H1 (cell line): ENCODE results near the gene RAB11A. TPM values are rescaled to one million over a fixed set of nuclear protein-coding genes. Genes with fewer than 3 reads are reported as not detected.

Source experiments
- ATF3 ChIP-seq: IDR thresholded peaks from 2 replicates; pipeline ENCODE4 v1.6.1; 2011; ENCODE audit warnings: low read depth, mild to moderate bottlenecking, low read length; ENCODE audit not compliant: insufficient read depth
- BCL11A ChIP-seq, 2 experiments: IDR thresholded peaks; one replicate each; pipeline ENCODE4 v1.6.1; 2011; ENCODE audit warnings: low read depth in 2 of 2, low read length in 2 of 2, mild to moderate bottlenecking in 2 of 2
- CHD7 ChIP-seq: fragments of 300-600 bp; sonication (generic); IDR thresholded peaks from 2 replicates; pipeline ENCODE4 v1.7.1; 2012; ENCODE audit warnings: low read length, moderate library complexity, mild to moderate bottlenecking, inconsistent platforms; ENCODE audit not compliant: insufficient replicate concordance
- EP300 ChIP-seq, 2 experiments: IDR thresholded peaks; 1 replicate in 1 of 2; 2 replicates in 1 of 2; pipeline ENCODE4 v1.6.1; 2011 to 2012; ENCODE audit warnings: low read depth in 2 of 2, low read length in 2 of 2, mild to moderate bottlenecking in 2 of 2, borderline replicate concordance in 1 of 2, inconsistent platforms in 1 of 2, moderate library complexity in 1 of 2
- RFX5 ChIP-seq: IDR thresholded peaks from 2 replicates; pipeline ENCODE4 v1.6.1; 2011; ENCODE audit warnings: low read depth, low read length, improper control_type of control experiment, borderline replicate concordance
- TAF1 ChIP-seq: IDR thresholded peaks from 2 replicates; pipeline ENCODE4 v1.6.1; 2011; ENCODE audit warnings: mild to moderate bottlenecking, low read depth, low read length
- TAF7 ChIP-seq: optimal IDR thresholded peaks from 2 replicates; pipeline ENCODE3; 2011; ENCODE audit warnings: low read depth, mild to moderate bottlenecking, inconsistent platforms, low read length, moderate library complexity, borderline replicate concordance
- polyA plus RNA-seq, 7 experiments: library from polyadenylated mRNA; depleted of rRNA in 3 of 7; stranded (reverse) in 5 of 7; unstranded in 2 of 7; fragments of >200 nt in 5 of 7; fragments of 200-250 nt in 2 of 7; gene quantifications; 1 replicate in 5 of 7; 2 replicates in 1 of 7; 4 replicates in 1 of 7; pipeline versions ENCODE4 v1.2.1 to v1.2.3, GENCODE V29; 2011 to 2013; ENCODE audit warnings: missing spikeins in 2 of 7, mixed read lengths in 2 of 7
- total RNA-seq: library from RNA; stranded (reverse); fragmentation: NEBNext Ultra II Directional; extraction: Animal tissue kit (Norgen Biotek cat#: 25700); gene quantifications from 2 replicates; pipeline ENCODE4 v1.2.1, GENCODE V29; 2021

Gene RAB11A
- total and polyA plus RNA-seq, 2 of the 8 experiments (the other 6 are each of a cell fraction or from before 2014, with no cell fraction given): 211 to 254 TPM

- TF ChIP-seq CHD7 (no peak), TAF1 (no peak), RFX5 (no peak), TAF7 (no peak), ATF3 (no peak), BCL11A (IDR thresholded peaks at IDR 0.05; ENCODE audit: low read depth in 2 of 2, low read length in 2 of 2) (no peak), EP300 (IDR thresholded peaks at IDR 0.05; ENCODE audit: borderline replicate concordance in 1 of 2, low read depth in 2 of 2, low read length in 2 of 2) (no peak)
Measured at GRCh38 chr15:65926459-65926858, 57.2 kb downstream of the RAB11A start (continued).
